Keratinocyte (primary cell): ENCODE data around the gene PHOSPHO1. TPM values are rescaled to one million over a fixed set of nuclear protein-coding genes. Genes with fewer than 3 reads are reported as not detected.
A peak's percentile ranks its signal among the peaks of the same experiment; 100 is the strongest.

Experiments used
- DNase-seq: peaks from one replicate; pipeline ENCODE4 v3.0.0-alpha.2; 2011; ENCODE audit warnings: low read depth, missing footprints, low spot score
- FAIRE-seq: peaks from 2 replicates; lab custom pipeline; 2011; peaks lifted over from hg19 to GRCh38; lab: Jason Lieb, UNC
- H2AFZ ChIP-seq: 2 replicates; pipeline ENCODE4 v1.6.0; 2012; ENCODE audit warnings: low read length, control low read depth, inconsistent platforms; ENCODE audit not compliant: control insufficient read depth
- H3K27ac ChIP-seq: 2 replicates; pipeline ENCODE4 v1.5.1; 2011; ENCODE audit warnings: low read length; ENCODE audit not compliant: control insufficient read depth, insufficient read depth
- H3K27me3 ChIP-seq: 3 replicates; pipeline ENCODE4 v1.6.0; 2011; ENCODE audit warnings: low read length; ENCODE audit not compliant: control insufficient read depth, insufficient read depth; ENCODE audit errors: extremely low read depth
- H3K36me3 ChIP-seq, 2 experiments: 2 replicates in 1 of 2; 3 replicates in 1 of 2; pipeline ENCODE4 v1.5.1; 2011; ENCODE audit warnings: low read length in 2 of 2, mild to moderate bottlenecking in 1 of 2; ENCODE audit not compliant: control insufficient read depth in 2 of 2, insufficient read depth in 2 of 2; ENCODE audit errors: extremely low read depth in 1 of 2
- H3K4me1 ChIP-seq: 3 replicates; pipeline ENCODE4 v1.5.1; 2011; ENCODE audit warnings: low read length; ENCODE audit not compliant: control insufficient read depth, insufficient read depth; ENCODE audit errors: extremely low read depth
- H3K4me2 ChIP-seq: 3 replicates; pipeline ENCODE4 v1.6.0; 2011; ENCODE audit warnings: low read depth, low read length; ENCODE audit not compliant: control insufficient read depth, insufficient read depth; ENCODE audit errors: extremely low read depth
- H3K4me3 ChIP-seq, 3 experiments: fragments of 200-600 bp in 1 of 3; sonication (generic) in 1 of 3; 2 replicates in 2 of 3; 3 replicates in 1 of 3; pipeline ENCODE4 v1.5.1; 2011 to 2016; ENCODE audit warnings: low read length in 3 of 3, mild to moderate bottlenecking in 3 of 3, control low read depth in 2 of 3, inconsistent platforms in 1 of 3, low read depth in 1 of 3, mixed read lengths in 1 of 3, mixed run types in 1 of 3, moderate library complexity in 1 of 3; ENCODE audit not compliant: control insufficient read depth in 2 of 3, insufficient read depth in 2 of 3; ENCODE audit errors: extremely low read depth in 1 of 3
- H3K79me2 ChIP-seq: 2 replicates; pipeline ENCODE4 v1.6.0; 2012; ENCODE audit warnings: low read length; ENCODE audit not compliant: control insufficient read depth, insufficient read depth
- H3K9ac ChIP-seq: 3 replicates; pipeline ENCODE4 v1.6.0; 2011; ENCODE audit warnings: low read length; ENCODE audit not compliant: control insufficient read depth, insufficient read depth; ENCODE audit errors: extremely low read depth
- H3K9me1 ChIP-seq: 3 replicates; pipeline ENCODE4 v1.6.0; 2011; ENCODE audit warnings: low read length; ENCODE audit not compliant: control insufficient read depth, insufficient read depth; ENCODE audit errors: extremely low read depth
- H3K9me3 ChIP-seq: 2 replicates; pipeline ENCODE4 v1.5.1; 2012; ENCODE audit warnings: low read depth, low read length; ENCODE audit not compliant: control insufficient read depth
- H4K20me1 ChIP-seq: 3 replicates; pipeline ENCODE4 v1.6.0; 2011; ENCODE audit warnings: low read length; ENCODE audit not compliant: control insufficient read depth, insufficient read depth; ENCODE audit errors: extremely low read depth
- CTCF ChIP-seq, 3 experiments: IDR thresholded peaks in 1 of 3; conservative IDR thresholded peaks in 1 of 3; optimal IDR thresholded peaks in 1 of 3; 2 replicates in 2 of 3; 3 replicates in 1 of 3; pipeline versions ENCODE3 to v1.5.1; 2011; ENCODE audit warnings: low read length in 3 of 3, mild to moderate bottlenecking in 3 of 3, moderate library complexity in 2 of 3, control low read depth in 1 of 3, inconsistent platforms in 1 of 3; ENCODE audit not compliant: insufficient read depth in 2 of 3; ENCODE audit errors: extremely low read depth in 1 of 3
- EZH2 ChIP-seq: IDR thresholded peaks from one replicate; pipeline ENCODE4 v1.6.1; 2012; ENCODE audit warnings: inconsistent platforms, mild to moderate bottlenecking, low read length, moderate library complexity
- dilution Hi-C: fragments of 300-500 bp; cut with MboI; formaldehyde crosslinking; loops from one replicate; pipeline ENCODE4 v1.7.0; 2020; ENCODE audit warnings: low sequenced_read_pairs; ENCODE audit not compliant: extremely low pct_ligation_motif_present
- polyA plus RNA-seq, 5 experiments: library from polyadenylated mRNA; depleted of rRNA in 3 of 5; stranded (reverse) in 3 of 5; stranded (forward) in 1 of 5; unstranded in 1 of 5; fragments of >200 nt; gene quantifications; 1 replicate in 1 of 5; 2 replicates in 3 of 5; 3 replicates in 1 of 5; pipeline versions ENCODE4 v1.2.1 to v1.2.3, GENCODE V29; 2011 to 2012; ENCODE audit warnings: missing spikeins in 2 of 5, low read depth in 1 of 5, low replicate concordance in 1 of 5

Gene PHOSPHO1
- polyA plus RNA-seq, 1 donor (not counting 4 experiments of a cell fraction or from before 2014, with no cell fraction given), result 0.04 TPM

DNA sequence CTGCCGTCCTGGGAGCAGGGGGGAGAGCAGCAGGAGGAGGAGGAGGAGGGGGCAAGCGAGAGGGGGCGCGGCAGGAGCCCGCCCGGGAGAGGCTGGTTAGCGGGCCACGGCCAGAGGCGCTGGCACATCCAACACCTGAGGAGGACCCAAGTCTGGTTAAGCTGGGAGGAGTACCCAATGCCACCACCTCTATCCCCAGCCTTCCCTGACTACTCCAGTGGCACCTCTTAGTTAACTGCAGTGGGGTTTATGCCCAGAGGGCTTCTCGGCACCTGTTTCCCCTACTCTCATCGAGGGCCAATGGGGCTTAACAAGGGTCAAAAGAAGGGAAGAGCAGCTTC lies 5.6 kb downstream of the PHOSPHO1 start:
- Histone ChIP-seq H3K4me3 (no peak overlapping the region), H2AFZ (no peak overlapping the region), H3K27me3 (peaks cover 62% of the 10 kb centered on the region), H3K36me3 (no peaks in the 10 kb centered on the region), H3K9me3 (no peaks in the 10 kb centered on the region), H3K4me2 (no peak overlapping the region), H4K20me1 (no peaks in the 10 kb centered on the region), H3K79me2 (no peaks in the 10 kb centered on the region), H3K27ac (no peak overlapping the region), H3K4me1 (peaks cover 9% of the 10 kb centered on the region), H3K9me1 (no peaks in the 10 kb centered on the region), H3K9ac (no peak overlapping the region)
- FAIRE-seq (no peak), DNase-seq (no peak)
- dilution Hi-C loops, result no loop called here
- TF ChIP-seq CTCF (optimal IDR thresholded peaks at IDR 0.05 in 1 of 3, IDR thresholded peaks at IDR 0.05 in 1 of 3, conservative IDR thresholded peaks at IDR 0.05 in 1 of 3; ENCODE audit: extremely low read depth in 1 of 3, insufficient read depth in 2 of 3, low read length in 3 of 3), result no peak
- peak; percentile 34 for TF ChIP-seq EZH2

GRCh38 chr17:49224198-49224996 lies 6.2 kb downstream of the PHOSPHO1 start:
- no peak overlapping the region for H3K4me3 ChIP-seq
- DNase-seq (no peak), FAIRE-seq (no peak)
- no peaks in the 10 kb centered on the region for H3K9me3 ChIP-seq
- TF ChIP-seq EZH2, result peak; percentile 90
- no peak for TF ChIP-seq CTCF (optimal IDR thresholded peaks at IDR 0.05 in 1 of 3, IDR thresholded peaks at IDR 0.05 in 1 of 3, conservative IDR thresholded peaks at IDR 0.05 in 1 of 3; ENCODE audit: extremely low read depth in 1 of 3, insufficient read depth in 2 of 3, low read length in 3 of 3)
- no peaks in the 10 kb centered on the region for H4K20me1 ChIP-seq
- H3K4me2 ChIP-seq, result peak overlapping the region; percentile 54
- peaks cover 57% of the 10 kb centered on the region for H3K27me3 ChIP-seq
- no peaks in the 10 kb centered on the region for H3K79me2 ChIP-seq
- H2AFZ ChIP-seq, result peak overlapping the region; percentile 12
- H3K4me1 ChIP-seq, result peaks cover 9% of the 10 kb centered on the region
- dilution Hi-C loops, result no loop called here
- no peak overlapping the region for H3K27ac ChIP-seq
- no peak overlapping the region for H3K9ac ChIP-seq
- H3K36me3 ChIP-seq, result no peaks in the 10 kb centered on the region
- no peaks in the 10 kb centered on the region for H3K9me1 ChIP-seq
